Amygdala (tissue), 56 donors: ENCODE results near the gene PLCG1.

ENCODE experiments used
- DNase-seq, 56 donors: peaks; one replicate each; lab custom pipeline; 2025; lab: John Stamatoyannopoulos, UW

The PLCG1 gene

GRCh38 chr20:41200446-41201202 lies 63.3 kb downstream of the PLCG1 start:
- DNase-seq, result no peak

GRCh38 chr20:41201760-41202159 lies 64.4 kb downstream of the PLCG1 start:
- DNase-seq, result no peak

DNA sequence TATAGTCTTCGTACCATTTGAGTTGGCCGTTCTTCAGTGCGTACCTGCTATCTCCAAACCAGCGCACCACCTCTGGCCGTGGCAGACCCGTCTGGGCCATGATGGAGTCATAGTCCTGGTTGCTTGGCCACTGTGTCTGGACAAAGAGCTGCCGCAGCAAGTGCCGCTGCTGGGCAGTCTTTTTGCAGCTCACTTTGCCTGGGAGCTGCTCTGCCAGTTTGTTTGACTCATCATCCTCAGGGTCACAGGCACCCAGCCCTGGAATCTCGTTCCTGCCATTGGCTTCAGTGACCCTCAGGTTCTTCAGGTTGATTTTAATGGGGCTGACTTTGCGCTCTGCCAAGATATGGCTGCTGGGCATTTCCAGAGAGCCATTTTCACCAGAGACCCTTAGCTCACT lies 65.1 kb downstream of the PLCG1 start:
- no peak for DNase-seq

- DNase-seq, result no peak
Measured at GRCh38 chr20:41203660-41204059, 66.3 kb downstream of the PLCG1 start.

GRCh38 chr20:41204304-41205265 lies 67.2 kb downstream of the PLCG1 start:
- DNase-seq, result peak in 14 of 56 donors; percentile 22 to 63 (median 44)

GRCh38 chr20:41205313-41205712 lies 68.0 kb downstream of the PLCG1 start:
- peak in 47 of 56 donors; percentile 38 to 90 (median 68) for DNase-seq

- peak in 10 of 56 donors; percentile 11 to 50 (median 26) for DNase-seq
Measured at GRCh38 chr20:41213150-41213820, 75.9 kb downstream of the PLCG1 start.

GRCh38 chr20:41214202-41214601 lies 76.9 kb downstream of the PLCG1 start:
- no peak for DNase-seq

DNA sequence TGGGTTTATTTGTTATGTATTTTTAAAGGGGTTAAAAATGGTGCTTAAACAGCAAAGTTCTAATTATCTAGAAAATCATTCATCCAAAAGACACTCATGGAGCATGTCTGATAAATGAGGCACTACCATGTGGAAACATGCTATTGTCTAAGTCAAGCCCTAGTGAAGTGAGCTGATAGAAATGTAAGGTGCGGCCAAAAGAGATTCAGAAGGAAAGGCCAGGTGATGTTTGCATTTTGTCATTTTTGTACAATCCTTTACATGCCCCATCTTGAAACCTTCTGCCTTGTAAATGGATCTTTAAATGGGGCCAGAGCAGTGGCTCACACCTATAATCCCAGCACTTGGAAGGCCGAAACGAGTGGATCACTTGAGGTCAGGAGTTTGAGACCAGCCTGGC lies 77.3 kb downstream of the PLCG1 start:
- DNase-seq, result no peak

DNA sequence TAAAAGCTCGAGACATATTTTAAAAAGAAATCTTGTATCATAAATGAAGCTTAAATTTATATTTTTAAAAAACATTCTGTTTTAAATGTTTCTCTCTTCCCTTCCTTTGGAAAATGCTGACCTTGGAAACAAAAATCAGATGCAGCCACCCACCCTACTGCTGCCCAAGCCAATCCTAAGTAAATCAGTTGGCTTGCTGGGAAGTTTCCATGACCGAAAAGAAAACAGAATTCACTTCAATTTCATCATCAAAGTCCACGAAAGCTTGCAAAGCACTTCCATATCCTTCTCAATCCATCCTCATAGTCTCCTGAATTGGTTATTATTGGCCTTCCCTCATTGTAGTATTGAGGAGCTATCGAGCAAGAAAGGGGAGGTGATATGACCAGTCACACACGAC lies 80.1 kb downstream of the PLCG1 start:
- no peak for DNase-seq

DNA sequence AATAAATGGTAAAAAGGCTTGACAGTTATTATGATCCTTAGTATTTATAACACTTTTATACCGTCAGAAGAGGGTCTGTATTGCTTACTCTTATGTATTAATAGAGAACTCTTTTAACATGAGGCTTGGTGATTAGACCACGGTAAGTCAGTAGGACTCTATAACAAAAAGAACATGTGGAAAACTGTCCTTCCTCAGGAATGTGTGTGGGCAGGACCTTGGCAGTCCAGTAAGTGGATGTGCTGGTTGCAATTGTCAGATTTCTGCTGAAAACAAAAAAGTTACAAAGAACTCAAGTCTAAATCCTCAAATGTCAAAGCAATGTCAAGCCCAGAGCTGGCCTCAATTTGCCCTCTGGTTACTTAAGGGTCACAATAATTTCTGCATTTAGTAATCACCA lies 81.1 kb downstream of the PLCG1 start:
- DNase-seq, result no peak

DNA sequence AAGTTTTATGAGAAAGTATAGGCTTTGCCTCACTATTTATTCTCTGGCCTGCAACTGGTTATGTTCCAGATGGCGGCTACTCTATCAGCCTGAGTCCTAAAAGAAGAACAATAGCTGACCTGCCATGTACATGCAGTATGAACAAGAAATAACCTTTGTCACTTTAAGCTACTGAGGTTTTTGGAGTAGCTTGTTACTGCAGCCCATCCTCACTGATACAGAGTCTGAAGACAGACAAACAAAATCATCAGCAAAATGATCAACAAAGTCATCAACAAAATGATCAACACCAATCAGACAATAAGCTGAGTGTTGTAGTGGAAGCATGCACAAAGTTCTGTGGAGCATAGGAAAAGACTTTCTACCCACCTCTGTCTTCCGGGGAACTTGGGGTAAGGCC lies 82.5 kb downstream of the PLCG1 start:
- DNase-seq, result no peak

DNA sequence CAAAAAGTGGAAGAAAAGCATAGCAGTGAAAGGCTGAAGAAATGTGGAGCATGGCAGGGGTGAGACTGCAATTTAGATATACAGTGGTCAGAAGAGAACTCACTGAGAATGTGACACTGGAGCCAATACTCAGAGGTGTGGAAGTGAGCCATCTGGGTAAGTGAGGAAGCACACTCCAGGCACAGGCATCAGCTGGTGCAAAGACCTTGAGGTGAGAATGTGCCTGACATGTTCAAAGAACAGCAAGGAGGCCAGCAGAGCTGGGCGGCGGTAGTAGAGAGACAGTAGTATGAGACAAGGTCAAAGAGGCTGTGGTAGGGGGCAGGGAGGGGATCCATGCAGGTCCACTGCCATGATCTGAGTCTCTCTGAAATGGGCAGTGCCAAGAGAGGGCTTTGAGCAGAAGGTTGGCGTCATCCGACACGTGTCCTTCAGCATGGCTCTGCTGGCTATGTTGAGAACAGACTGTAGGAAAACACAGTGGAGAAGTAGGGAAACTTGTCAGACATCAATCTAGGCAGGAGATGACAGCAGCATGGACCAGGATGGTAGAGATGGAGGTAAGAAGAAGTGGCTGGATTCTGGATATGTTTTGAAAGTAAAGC lies 84.4 kb downstream of the PLCG1 start:
- DNase-seq, result peak in 35 of 56 donors; percentile 18 to 77 (median 50)

GRCh38 chr20:41222296-41222695 lies 85.0 kb downstream of the PLCG1 start:
- DNase-seq, result peak in 37 of 56 donors; percentile 18 to 92 (median 55)

DNA sequence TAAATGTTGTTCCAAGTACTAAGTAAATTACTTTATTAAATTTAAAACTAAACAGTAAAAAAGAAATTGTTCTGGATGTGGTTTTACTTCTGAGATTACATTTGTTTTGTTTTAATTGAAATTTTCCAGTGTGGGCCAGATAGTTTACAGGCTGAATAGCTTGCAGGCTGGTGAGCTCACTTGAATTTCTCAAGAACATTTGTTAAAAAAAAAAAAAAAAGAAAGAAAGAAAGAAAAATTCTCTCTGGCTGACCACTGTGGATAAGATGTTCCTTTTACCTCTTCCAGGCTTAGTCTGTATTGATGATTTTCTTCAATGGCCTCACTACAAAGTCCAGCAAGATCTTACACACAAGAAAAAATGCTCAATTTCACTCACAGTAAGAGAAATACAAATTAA lies 85.4 kb downstream of the PLCG1 start:
- no peak for DNase-seq

- DNase-seq, result no peak
Measured at GRCh38 chr20:41223112-41223511, 85.8 kb downstream of the PLCG1 start.

GRCh38 chr20:41224281-41224680 lies 86.9 kb downstream of the PLCG1 start:
- DNase-seq, result no peak

DNA sequence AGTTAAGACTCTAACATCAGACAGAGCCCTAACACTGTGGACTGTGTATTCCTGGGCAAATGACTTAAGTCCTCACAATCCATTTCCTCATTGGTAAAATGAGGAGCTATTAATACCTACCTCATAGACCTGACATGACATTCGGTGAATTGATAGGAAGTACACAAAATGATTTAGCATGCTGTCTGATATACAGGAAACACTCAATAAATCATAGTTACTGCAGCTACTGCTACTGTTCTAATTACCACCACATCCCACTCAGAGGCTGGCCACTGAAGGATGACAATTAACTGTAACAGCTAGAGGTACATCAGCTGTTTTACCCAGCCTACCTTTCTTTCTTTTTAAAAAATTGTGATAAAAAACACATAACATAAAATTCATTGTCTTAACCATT lies 87.7 kb downstream of the PLCG1 start:
- DNase-seq, result no peak

GRCh38 chr20:41226426-41226825 lies 89.1 kb downstream of the PLCG1 start:
- DNase-seq, result no peak
